ENCODE results near the gene NKX2-4. TPM values are rescaled to one million over a fixed set of nuclear protein-coding genes. Genes with fewer than 3 reads are reported as not detected.
"Not testable (repeated sequence)": the region's sequence is repeated elsewhere in the genome, so short reads cannot be mapped to it uniquely, and the experiment has no call there.

NKX2-4 gene
- not detected for polyA plus RNA-seq (2012; ENCODE audit: missing spikeins)

GRCh38 chr20:21397341-21398108 is at the start of gene NKX2-4:
TSS of gene NKX2-4 (minus strand) at chr20:21397526. CDS start at chr20:21397399, 127 bp downstream.
- TF ChIP-seq POLR2AphosphoS5 (IDR thresholded peaks at IDR 0.05; ENCODE audit: low read depth, low read length) (no peak), TAF1 (IDR thresholded peaks at IDR 0.05; ENCODE audit: borderline replicate concordance, low read depth, low read length) (no peak), POLR2A (IDR thresholded peaks at IDR 0.05; ENCODE audit: low read depth, low read length) (no peak)
- DNase-seq (ENCODE audit: insufficient read length) (no peak), FAIRE-seq (no peak)

- FAIRE-seq (no peak), DNase-seq (ENCODE audit: insufficient read length) (no peak)
- no peak for TF ChIP-seq POLR2A (IDR thresholded peaks at IDR 0.05; ENCODE audit: low read depth, low read length)
- TF ChIP-seq TAF1 (IDR thresholded peaks at IDR 0.05; ENCODE audit: borderline replicate concordance, low read depth, low read length) = no peak
- TF ChIP-seq POLR2AphosphoS5 (IDR thresholded peaks at IDR 0.05; ENCODE audit: low read depth, low read length) = no peak
Observed at GRCh38 chr20:21437816-21438215, 40.5 kb upstream of the NKX2-4 start.

- TF ChIP-seq POLR2AphosphoS5 (IDR thresholded peaks at IDR 0.05; ENCODE audit: low read depth, low read length) (no peak), TAF1 (IDR thresholded peaks at IDR 0.05; ENCODE audit: borderline replicate concordance, low read depth, low read length) (no peak)
- DNase-seq (ENCODE audit: insufficient read length) (no peak), FAIRE-seq (no peak)
Observed at GRCh38 chr20:21437248-21437647, 39.9 kb upstream of the NKX2-4 start.

- no peak for FAIRE-seq
- TF ChIP-seq TAF1 (IDR thresholded peaks at IDR 0.05; ENCODE audit: borderline replicate concordance, low read depth, low read length) = no peak
- TF ChIP-seq POLR2A (IDR thresholded peaks at IDR 0.05; ENCODE audit: low read depth, low read length) = no peak
- TF ChIP-seq POLR2AphosphoS5 (IDR thresholded peaks at IDR 0.05; ENCODE audit: low read depth, low read length) = no peak
- DNase-seq (ENCODE audit: insufficient read length) = no peak
Observed at GRCh38 chr20:21436205-21436604, 38.9 kb upstream of the NKX2-4 start.

GRCh38 chr20:21435576-21435975 is 38.2 kb upstream of the NKX2-4 start:
- TF ChIP-seq POLR2AphosphoS5 (IDR thresholded peaks at IDR 0.05; ENCODE audit: low read depth, low read length) (no peak), TAF1 (IDR thresholded peaks at IDR 0.05; ENCODE audit: borderline replicate concordance, low read depth, low read length) (no peak), POLR2A (IDR thresholded peaks at IDR 0.05; ENCODE audit: low read depth, low read length) (no peak)
- DNase-seq (ENCODE audit: insufficient read length) (no peak), FAIRE-seq (no peak)

- no peak for FAIRE-seq
Observed at GRCh38 chr20:21433329-21433890, 36.1 kb upstream of the NKX2-4 start.

GRCh38 chr20:21432911-21433310 is 35.6 kb upstream of the NKX2-4 start:
- TF ChIP-seq POLR2A (IDR thresholded peaks at IDR 0.05; ENCODE audit: low read depth, low read length) (no peak), POLR2AphosphoS5 (IDR thresholded peaks at IDR 0.05; ENCODE audit: low read depth, low read length) (no peak)
- no peak for DNase-seq (ENCODE audit: insufficient read length)
- FAIRE-seq = no peak

More at GRCh38 chr20:21433329-21433890, 36.1 kb upstream of the NKX2-4 start:
- no peak for TF ChIP-seq POLR2AphosphoS5 (IDR thresholded peaks at IDR 0.05; ENCODE audit: low read depth, low read length)
- TF ChIP-seq POLR2A (IDR thresholded peaks at IDR 0.05; ENCODE audit: low read depth, low read length) = no peak
- no peak for TF ChIP-seq TAF1 (IDR thresholded peaks at IDR 0.05; ENCODE audit: borderline replicate concordance, low read depth, low read length)
- no peak for DNase-seq (ENCODE audit: insufficient read length)

- no peak for FAIRE-seq
- TF ChIP-seq POLR2A (IDR thresholded peaks at IDR 0.05; ENCODE audit: low read depth, low read length) = no peak
- no peak for TF ChIP-seq POLR2AphosphoS5 (IDR thresholded peaks at IDR 0.05; ENCODE audit: low read depth, low read length)
- no peak for TF ChIP-seq TAF1 (IDR thresholded peaks at IDR 0.05; ENCODE audit: borderline replicate concordance, low read depth, low read length)
- no peak for DNase-seq (ENCODE audit: insufficient read length)
Observed at GRCh38 chr20:21430020-21430419, 32.7 kb upstream of the NKX2-4 start.

GRCh38 chr20:21424846-21425245 is 27.5 kb upstream of the NKX2-4 start:
- no peak for DNase-seq (ENCODE audit: insufficient read length)
- TF ChIP-seq TAF1 (IDR thresholded peaks at IDR 0.05; ENCODE audit: borderline replicate concordance, low read depth, low read length) (no peak), POLR2AphosphoS5 (IDR thresholded peaks at IDR 0.05; ENCODE audit: low read depth, low read length) (no peak), POLR2A (IDR thresholded peaks at IDR 0.05; ENCODE audit: low read depth, low read length) (no peak)
- no peak for FAIRE-seq

GRCh38 chr20:21423712-21424111 is 26.4 kb upstream of the NKX2-4 start:
- DNase-seq (ENCODE audit: insufficient read length); FAIRE-seq: not testable (repeated sequence)

GRCh38 chr20:21421601-21422236 is 24.4 kb upstream of the NKX2-4 start:
- DNase-seq (ENCODE audit: insufficient read length) = no peak
- no peak for FAIRE-seq
- TF ChIP-seq POLR2AphosphoS5 (IDR thresholded peaks at IDR 0.05; ENCODE audit: low read depth, low read length) (no peak), TAF1 (IDR thresholded peaks at IDR 0.05; ENCODE audit: borderline replicate concordance, low read depth, low read length) (no peak), POLR2A (IDR thresholded peaks at IDR 0.05; ENCODE audit: low read depth, low read length) (no peak)

- not testable (repeated sequence) for FAIRE-seq; DNase-seq (ENCODE audit: insufficient read length)
Observed at GRCh38 chr20:21419147-21419546, 21.8 kb upstream of the NKX2-4 start.

GRCh38 chr20:21413996-21414395 is 16.7 kb upstream of the NKX2-4 start:
- DNase-seq (ENCODE audit: insufficient read length) = not testable (repeated sequence)

More at GRCh38 chr20:21413996-21414395, 16.7 kb upstream of the NKX2-4 start:
- FAIRE-seq = not testable (repeated sequence)

All from GM12892 (cell line).